NCI-H748 (cell line): ENCODE results near the gene GNA12.

Experiments used
- DNase-seq: peaks from one replicate; lab custom pipeline; 2025; ENCODE audit not compliant: unreplicated experiment; lab: John Stamatoyannopoulos, UW

The GNA12 gene

GRCh38 chr7:2819161-2819953, 24.8 kb downstream of the GNA12 start:
- no peak for DNase-seq

- DNase-seq: no peak
Measured at GRCh38 chr7:2818653-2819052, 25.5 kb downstream of the GNA12 start.

GRCh38 chr7:2818121-2818520, 26.0 kb downstream of the GNA12 start:
- no peak for DNase-seq

GRCh38 chr7:2817456-2817855, 26.7 kb downstream of the GNA12 start:
- DNase-seq: no peak

- DNase-seq: no peak
Measured at GRCh38 chr7:2815875-2816245, 28.2 kb downstream of the GNA12 start.

GRCh38 chr7:2814946-2815874, 28.9 kb downstream of the GNA12 start:
- DNase-seq: no peak

GRCh38 chr7:2814186-2814945, 29.7 kb downstream of the GNA12 start:
- DNase-seq: no peak

- no peak for DNase-seq
Measured at GRCh38 chr7:2813350-2814185, 30.5 kb downstream of the GNA12 start.

GRCh38 chr7:2812831-2813230, 31.3 kb downstream of the GNA12 start:
- no peak for DNase-seq

GRCh38 chr7:2812114-2812487, 32.0 kb downstream of the GNA12 start:
- DNase-seq: no peak

- no peak for DNase-seq
Measured at GRCh38 chr7:2811476-2812113, 32.5 kb downstream of the GNA12 start.

GRCh38 chr7:2810682-2811415, 33.3 kb downstream of the GNA12 start:
- no peak for DNase-seq

GRCh38 chr7:2809903-2810625, 34.0 kb downstream of the GNA12 start:
- no peak for DNase-seq

- DNase-seq: no peak
Measured at GRCh38 chr7:2808891-2809665, 35.0 kb downstream of the GNA12 start.

- peak; percentile 44 for DNase-seq
Measured at GRCh38 chr7:2807845-2808772, 36.0 kb downstream of the GNA12 start.

GRCh38 chr7:2807460-2807844, 36.7 kb downstream of the GNA12 start:
- no peak for DNase-seq

GRCh38 chr7:2806571-2806970, 37.5 kb downstream of the GNA12 start:
- no peak for DNase-seq
